Fibroblast of skin of abdomen (primary cell): ENCODE results near the gene LIPA.

Experiments
- DNase-seq: peaks from one replicate; pipeline ENCODE4 v3.0.0-alpha.2; 2013

The LIPA gene

GRCh38 chr10:89238956-89239644 is 12.5 kb downstream of the LIPA start:
- DNase-seq = no peak

DNA sequence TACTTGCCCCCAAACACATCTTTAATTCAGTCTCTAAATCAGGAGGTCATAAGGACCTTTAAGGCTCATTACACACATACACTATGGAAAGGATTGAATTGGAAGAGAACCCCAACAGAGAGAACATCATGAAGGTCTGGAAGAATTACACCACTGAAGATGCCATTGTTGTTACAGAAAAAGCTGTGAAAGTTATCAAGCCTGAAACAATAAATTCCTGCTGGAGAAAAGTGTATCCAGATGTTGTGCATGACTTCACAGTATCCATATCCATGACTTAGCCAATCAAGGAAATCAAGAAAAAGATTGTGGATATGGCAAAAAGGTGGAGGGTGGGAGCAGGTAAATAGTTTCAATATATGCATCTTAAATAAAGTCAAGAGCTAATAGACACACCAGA is 13.7 kb downstream of the LIPA start:
- DNase-seq = no peak

DNA sequence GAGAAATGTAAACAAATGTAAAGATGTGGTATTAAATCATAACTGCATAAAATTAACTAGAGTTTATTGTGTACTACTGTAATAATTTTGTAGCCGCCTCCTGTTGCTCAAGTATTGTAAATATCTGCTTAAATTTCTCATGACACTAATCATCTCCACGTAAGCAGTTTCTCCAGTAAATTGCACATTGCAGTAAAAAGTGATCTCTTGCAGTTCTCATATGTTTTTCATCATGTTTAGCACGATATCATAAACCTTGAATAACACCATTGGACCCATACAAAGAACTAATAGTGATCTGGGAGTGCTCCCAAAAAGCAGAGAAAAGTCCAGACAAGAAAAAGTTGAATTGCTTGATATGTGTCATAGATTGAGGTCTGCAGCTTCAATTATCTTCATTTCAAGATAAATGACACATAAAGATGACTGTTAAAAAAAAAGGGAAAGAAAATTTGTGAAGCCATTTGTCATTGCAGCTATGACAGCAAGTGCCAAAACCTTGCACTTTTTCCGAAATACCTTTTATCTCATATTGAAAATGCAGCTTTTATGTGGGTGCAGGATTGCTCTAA is 15.3 kb downstream of the LIPA start:
- DNase-seq = peak; percentile 80

DNA sequence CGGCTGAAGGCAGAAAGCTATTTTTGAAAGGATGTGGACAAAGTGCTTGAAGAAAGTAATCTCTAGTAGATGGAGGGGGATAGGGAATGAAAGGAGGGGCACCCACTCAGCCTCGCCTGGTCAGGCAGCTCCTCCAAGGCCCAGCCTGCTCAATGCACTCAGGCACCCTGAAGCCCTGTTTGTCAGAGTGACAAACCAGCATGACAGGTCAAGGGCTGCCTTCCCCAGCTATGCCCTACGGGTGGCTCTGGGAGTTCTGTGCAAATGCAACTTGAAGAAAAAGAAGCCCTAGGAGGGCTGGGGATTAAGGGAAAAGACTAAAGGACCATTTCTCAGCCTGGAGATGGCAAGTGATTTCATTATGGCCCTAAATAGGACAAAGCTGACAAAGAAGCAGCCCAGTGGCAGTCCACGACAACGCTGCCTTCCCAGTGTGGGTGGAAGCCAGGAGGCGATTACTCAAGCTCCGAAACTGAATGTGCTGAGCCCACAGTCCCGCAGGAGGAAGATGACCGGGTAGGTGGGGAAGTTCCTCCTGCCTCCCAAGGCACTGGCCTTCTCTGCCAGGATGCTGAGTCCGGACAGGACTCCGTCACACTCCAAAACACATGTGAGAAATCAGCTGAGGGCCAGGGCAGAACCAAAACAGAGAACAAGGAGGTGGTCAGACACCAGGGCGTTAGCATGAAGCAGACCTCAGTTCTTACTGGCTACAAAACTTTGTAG is 16.3 kb downstream of the LIPA start:
- no peak for DNase-seq

- no peak for DNase-seq
Measured at GRCh38 chr10:89233033-89233432, 18.5 kb downstream of the LIPA start.

DNA sequence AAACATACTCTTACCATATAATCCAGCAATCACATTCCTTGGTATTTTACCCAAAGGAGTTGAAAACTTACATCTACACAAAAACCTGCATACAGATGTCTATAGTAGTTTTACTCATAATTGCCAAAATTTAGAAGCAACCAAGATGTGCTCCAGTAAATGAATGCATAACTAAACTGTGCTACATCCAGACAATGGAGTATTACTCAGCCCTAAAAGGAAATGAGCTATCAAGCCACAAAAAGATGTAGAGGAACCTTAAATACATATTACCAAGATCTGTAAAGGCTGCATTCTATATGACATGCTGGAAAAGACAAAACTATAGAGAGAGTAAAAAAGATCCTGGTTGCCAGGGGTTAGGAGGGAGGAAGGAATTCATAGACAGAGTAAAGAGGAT is 22.6 kb downstream of the LIPA start:
- no peak for DNase-seq

GRCh38 chr10:89228146-89228545 is 23.4 kb downstream of the LIPA start:
- DNase-seq = no peak

- no peak for DNase-seq
Measured at GRCh38 chr10:89226891-89227290, 24.7 kb downstream of the LIPA start.

DNA sequence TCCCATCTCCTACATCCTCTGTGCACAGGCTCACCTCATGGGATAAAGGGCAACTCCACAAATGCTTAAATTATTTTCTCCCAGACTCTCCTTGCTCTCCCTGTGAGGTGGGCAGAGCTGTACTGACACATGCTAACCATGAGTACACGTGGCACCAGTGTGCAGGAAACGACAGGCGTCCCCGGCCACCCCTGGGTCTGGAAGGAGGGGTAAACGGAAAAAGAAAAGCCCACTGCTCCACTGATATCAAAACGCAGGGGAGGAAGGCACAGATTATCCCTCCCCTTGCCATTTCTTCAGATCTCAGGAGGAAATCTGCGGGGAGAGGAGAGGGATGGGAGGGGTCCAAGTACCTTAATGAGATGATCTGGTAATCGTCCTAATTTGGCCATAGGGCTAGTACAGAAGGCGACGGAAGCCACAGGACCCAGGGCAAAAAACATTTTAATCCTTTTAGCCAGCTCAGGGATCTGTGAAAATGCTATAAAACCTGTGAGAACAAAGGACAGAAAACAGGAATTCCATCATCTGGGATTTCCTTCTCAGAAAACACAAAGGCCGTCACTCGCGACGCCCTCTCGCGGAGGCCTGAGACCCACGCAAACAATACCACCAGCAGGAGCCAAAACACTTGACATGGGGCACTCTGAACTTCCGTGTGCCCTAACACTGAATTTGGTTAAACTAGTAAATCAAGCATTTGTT is 26.7 kb downstream of the LIPA start:
- DNase-seq = no peak

GRCh38 chr10:89221919-89222318 is 29.7 kb downstream of the LIPA start:
- DNase-seq = no peak

GRCh38 chr10:89219513-89220218 is 31.9 kb downstream of the LIPA start:
- no peak for DNase-seq

DNA sequence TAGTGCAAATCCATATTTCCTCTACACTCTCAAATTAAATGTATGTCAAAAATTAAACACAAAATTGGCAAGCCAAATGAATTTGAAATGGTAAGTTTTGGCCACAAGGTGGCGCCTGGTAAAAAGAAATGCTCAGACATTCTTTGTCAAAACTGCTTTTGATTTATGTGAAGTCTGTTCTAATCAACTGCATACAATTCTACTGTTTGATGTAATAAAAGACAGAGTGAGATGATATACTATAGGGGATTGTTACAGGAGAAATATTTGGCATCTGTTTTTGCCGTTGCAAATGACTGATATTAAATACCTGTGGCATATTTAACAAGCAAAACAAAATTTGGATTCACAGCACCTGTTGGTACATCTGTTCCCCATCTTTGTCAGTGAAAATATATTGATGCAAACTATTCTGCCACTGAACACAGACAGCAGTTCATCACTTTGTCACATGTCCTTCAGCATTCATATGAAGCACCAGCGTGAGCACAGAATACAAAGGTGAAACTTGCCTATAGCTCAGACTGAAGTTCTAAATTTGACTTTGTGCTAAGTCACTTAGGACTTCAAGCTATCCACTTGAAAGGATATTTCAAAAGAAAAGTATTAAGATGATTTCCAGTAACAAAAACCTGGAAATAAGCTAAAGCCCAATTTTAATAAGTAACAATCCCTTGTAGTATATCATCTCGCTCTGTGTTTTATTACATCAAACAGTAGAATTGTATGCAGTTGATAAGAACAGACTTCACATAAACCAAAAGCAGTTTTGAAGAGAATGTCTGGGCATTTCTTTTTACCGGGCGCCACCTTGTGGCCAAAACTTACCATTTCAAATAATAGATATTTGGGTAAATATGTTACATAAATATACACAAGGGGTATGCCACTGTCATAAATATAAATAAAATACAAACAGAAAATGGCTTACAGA is 34.3 kb downstream of the LIPA start:
- peak; percentile 63 for DNase-seq

GRCh38 chr10:89216056-89216455 is 35.5 kb downstream of the LIPA start:
- peak; percentile 50 for DNase-seq

DNA sequence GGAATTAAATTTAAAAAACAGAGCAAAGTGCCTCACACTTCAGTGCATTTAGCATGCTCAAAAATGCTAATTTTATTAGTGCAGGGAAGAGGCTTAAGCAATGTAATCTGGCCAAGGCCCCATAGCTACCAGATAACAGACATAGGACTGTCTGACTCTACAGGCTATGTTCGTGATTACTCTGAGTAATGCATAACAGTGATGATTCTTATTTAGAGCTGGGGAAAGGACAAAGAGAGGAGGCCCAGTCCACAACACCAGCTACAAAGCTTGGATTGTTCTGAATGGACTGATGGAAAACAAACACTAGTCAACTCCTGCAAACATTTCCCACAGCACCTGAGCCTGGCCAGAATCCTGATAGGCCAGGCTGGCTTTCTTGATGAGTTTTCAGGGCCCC is 36.1 kb downstream of the LIPA start:
- no peak for DNase-seq

GRCh38 chr10:89214566-89215165 is 36.9 kb downstream of the LIPA start:
- DNase-seq = peak; percentile 48

- DNase-seq = peak; percentile 51
Measured at GRCh38 chr10:89213191-89213808, 38.3 kb downstream of the LIPA start.

GRCh38 chr10:89210794-89211425 is 40.7 kb downstream of the LIPA start:
- DNase-seq = no peak

DNA sequence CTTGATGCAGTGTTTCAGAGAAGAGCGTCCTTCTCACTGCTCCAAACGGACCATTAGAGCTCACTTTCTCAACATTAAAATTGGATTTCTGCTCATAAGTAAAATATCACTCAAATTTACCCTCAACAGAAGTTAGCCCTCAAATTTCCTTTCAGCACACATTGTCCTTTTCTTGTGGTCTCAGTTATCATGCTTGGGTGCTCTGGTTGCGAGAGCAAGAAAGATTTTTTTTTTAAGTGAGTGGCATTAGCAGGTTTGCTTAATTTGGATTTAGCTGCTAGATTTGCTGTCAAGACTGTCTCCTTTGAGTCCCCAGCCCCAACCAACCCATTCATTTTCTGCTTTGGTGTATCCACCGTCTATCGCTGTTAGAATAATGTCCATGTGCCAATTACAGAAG is 41.9 kb downstream of the LIPA start:
- no peak for DNase-seq

GRCh38 chr10:89207801-89208551 is 43.6 kb downstream of the LIPA start:
- no peak for DNase-seq
